HG02798 (cell line): ENCODE results near the gene ERVK3-1.
"Not testable (repeated sequence)": the region's sequence is repeated elsewhere in the genome, so short reads cannot be mapped to it uniquely, and the experiment has no call there.

ENCODE experiments used
- ATAC-seq: cut with Tn5 transposase; IDR thresholded peaks from one replicate; pipeline ENCODE4 v1.9.1; 2021; ENCODE audit warnings: mild to moderate bottlenecking; ENCODE audit not compliant: unreplicated experiment, poor library complexity

The ERVK3-1 gene

GRCh38 chr19:58304255-58304654, 922 bp upstream of the ERVK3-1 start:
- ATAC-seq: no peak

DNA sequence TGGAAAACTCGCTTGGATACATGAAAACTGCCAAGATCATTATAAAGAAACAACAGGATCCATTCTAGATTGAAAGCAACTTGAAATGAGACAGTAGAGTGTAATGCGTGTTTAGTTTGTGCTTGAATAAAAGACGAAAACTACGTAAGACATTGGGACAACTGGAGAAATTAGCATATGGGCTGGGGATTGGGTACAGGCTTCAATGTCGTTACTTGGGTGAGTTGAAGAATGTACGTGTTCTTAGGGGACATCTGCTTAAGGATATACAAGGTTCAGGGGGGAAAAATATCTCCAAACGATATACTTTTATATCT, 471 bp upstream of the ERVK3-1 start:
- no peak for ATAC-seq

DNA sequence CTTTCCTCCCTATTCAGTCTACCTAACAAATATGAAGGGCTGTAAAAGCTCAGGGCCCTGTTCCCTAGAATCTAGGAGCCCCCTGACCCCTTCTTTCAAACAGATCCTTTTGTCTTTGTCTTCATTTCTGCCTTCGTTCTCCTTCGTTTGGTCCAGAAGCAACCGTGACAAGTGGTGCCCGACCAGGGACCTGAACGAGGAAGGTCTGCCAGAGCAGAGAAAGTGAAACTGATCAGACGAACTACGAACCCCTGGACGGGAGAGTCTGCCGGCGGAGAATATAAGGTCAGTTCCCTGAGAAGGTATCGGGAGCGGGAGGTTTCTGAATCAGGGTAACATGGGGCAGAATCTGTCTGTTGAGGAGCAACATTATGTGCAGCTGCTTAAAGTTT, 751 bp downstream of the ERVK3-1 start:
- no peak for ATAC-seq

- no peak for ATAC-seq
Measured at GRCh38 chr19:58307736-58308135, 2.6 kb downstream of the ERVK3-1 start.

- not testable (repeated sequence) for ATAC-seq
Measured at GRCh38 chr19:58310685-58311084, 5.5 kb downstream of the ERVK3-1 start.

GRCh38 chr19:58311345-58311865, 6.2 kb downstream of the ERVK3-1 start:
- no peak for ATAC-seq

- ATAC-seq: no peak
Measured at GRCh38 chr19:58315580-58315979, 10.4 kb downstream of the ERVK3-1 start.

GRCh38 chr19:58317476-58318072, 12.4 kb downstream of the ERVK3-1 start:
- ATAC-seq: no peak

DNA sequence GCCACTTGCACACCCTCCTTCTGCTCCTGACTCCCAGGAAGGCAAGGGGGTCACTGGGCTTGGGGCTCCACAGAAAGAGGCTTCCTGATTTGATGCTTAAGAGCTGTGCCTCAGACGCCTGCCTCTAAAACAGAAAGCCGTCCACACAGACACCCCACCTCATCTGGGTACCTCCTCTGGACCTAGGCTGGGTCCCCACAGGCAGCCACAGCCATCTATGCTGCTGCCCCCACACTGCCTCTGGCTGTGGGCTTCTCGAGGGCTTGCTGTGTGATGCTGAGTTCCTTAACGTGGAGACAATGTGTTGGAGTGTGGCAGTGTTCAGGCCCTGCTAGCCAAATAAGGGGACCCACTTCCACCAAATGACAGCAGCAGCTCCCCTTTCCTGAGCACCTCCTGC, 13.1 kb downstream of the ERVK3-1 start:
- no peak for ATAC-seq

DNA sequence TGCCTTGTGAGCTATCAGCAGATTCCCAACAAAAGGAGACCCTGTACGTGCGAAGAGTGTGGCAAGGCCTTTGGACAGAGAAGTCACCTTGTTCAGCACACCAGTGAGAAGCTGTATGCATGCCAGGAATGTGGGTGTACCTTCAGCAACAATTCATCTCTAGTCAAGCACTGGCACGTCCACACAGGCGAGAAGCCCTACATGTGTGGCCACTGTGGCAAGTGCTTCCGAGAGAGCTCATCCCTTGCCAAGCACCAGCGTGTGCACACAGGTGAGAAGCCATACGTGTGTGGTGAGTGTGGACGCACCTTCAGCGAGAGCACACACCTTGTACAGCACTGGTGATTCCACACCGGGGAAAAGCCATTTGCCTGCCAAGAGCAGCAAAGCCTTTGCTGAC, 14.1 kb downstream of the ERVK3-1 start:
- no peak for ATAC-seq

- ATAC-seq: no peak
Measured at GRCh38 chr19:58325311-58326022, 20.3 kb downstream of the ERVK3-1 start.

- ATAC-seq: no peak
Measured at GRCh38 chr19:58326501-58326913, 21.3 kb downstream of the ERVK3-1 start.

- ATAC-seq: peak; percentile 92
Measured at GRCh38 chr19:58326914-58327726, 21.9 kb downstream of the ERVK3-1 start, which contains the start of gene ZSCAN22. ZSCAN22 (plus strand) TSS chr19:58326994; CDS start chr19:58334803, 7,809 bp downstream.

DNA sequence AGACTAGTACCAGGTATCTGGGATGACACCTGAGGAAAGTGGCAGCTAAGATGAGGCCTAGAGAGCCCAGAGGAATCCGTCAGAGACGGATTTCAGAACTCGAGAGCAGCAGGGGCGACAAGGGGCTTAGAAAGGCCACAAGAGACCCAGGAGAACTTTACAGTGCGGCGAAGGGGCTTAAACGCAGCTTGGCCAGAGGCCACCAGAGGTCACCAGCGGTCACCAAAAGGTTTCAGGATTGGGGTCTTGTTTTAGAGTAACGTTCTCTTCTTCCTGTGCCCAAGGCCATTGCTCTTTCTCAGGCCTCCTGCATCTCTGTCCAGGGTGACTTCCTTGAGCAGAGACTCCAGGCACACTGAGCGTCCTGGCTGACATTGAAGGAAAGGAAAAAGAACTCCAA, 23.8 kb downstream of the ERVK3-1 start:
- no peak for ATAC-seq

DNA sequence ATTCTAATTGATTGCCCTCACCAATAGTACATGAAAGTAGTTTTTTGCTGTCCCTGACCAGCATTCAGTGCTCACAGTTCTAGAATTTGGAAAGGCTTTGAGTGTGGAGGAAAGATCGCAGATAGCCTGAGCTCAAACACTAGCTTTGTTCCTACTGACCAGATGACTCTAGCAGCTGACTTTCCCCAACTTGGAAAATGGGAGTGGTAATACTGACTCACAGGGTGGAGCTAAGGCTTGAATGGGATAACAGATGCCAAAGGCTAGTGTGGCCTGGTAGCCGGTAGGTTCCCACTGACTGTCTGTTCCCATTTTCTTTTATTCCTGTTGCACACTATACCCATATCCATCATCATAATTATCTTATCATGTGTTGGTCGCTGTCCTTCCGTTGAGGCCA, 25.3 kb downstream of the ERVK3-1 start:
- no peak for ATAC-seq

DNA sequence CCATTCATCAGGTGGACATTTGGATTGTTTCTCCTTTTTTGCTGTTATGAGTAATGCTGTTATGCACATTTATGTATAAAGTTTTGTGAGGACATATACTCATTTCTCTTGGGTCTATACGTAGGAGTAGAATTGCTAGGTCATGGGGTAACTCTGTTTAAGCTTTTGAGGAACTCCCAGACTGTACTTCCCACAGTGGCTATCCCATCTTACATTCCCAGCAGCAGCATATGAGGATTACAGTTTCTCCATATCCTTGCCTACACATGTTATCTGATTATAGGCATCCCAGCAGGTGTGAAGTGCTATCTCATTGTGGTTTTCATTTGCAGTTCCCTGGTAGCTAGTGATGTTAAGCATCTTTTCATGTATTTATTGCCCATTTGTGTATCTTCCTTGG, 27.5 kb downstream of the ERVK3-1 start:
- ATAC-seq: no peak

DNA sequence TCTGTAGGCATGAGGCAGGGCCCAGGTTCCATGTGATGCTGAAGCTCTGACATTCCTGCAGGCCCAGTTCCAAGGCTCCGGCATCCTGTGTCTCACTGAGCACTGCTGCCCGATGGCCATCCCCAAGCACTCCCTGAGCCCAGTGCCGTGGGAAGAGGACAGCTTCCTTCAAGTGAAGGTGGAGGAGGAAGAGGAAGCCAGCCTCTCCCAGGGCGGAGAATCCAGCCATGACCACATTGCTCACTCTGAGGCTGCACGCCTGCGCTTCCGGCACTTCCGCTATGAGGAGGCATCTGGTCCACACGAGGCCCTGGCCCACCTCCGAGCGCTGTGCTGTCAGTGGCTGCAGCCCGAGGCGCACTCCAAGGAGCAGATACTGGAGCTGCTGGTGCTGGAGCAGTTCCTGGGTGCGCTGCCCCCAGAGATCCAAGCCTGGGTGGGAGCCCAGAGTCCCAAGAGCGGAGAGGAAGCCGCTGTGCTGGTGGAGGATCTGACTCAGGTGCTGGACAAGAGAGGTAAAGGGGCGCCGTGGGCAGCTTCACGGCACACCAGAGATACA, 29.6 kb downstream of the ERVK3-1 start:
- no peak for ATAC-seq

- no peak for ATAC-seq
Measured at GRCh38 chr19:58335630-58336029, 30.5 kb downstream of the ERVK3-1 start.

DNA sequence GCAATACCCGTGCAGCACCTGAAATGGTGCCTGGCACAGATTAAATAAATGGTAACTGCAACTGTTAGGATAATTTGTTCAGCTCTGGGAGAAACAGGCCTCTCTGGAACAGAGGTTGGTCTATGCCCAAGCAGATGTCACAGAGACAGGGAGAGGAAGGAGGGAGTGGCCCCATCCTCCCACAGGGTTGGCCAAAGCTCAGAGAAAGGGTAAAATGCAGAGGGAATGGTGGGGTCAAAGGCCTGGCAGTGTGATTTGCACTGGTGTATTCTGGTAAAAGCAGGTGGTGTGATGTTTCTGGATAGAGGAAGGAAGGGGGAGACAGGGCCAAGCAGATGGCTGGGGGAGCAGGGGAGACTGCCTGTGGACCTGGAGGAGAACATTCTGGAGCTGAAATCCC, 31.0 kb downstream of the ERVK3-1 start:
- no peak for ATAC-seq

DNA sequence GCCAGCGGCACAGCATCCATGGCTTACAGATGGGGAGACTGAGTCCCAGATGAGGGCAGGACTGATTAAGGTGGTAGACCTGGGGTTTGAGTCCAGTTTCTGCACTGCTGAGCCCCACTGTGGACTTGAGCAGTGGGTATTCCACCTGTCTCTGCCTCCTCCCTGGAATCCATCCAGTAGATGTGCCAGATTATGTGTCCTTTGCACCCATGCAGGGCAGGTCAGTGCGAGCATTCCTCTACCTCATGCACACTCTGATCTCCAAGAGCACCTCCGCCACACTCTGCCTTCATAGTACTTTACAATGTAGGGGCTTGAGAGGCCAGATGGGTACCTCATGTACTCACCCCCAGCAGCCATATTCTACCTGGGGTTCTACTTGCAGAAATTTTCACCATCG, 31.6 kb downstream of the ERVK3-1 start:
- ATAC-seq: no peak

- no peak for ATAC-seq
Measured at GRCh38 chr19:58338336-58338735, 33.2 kb downstream of the ERVK3-1 start.
